MCF 10A (cell line): ENCODE data around the gene UBTF. TPM values are rescaled to one million over a fixed set of nuclear protein-coding genes. Genes with fewer than 3 reads are reported as not detected.

Experiments
- BruUV-seq: library from RNA; stranded (reverse); fragments of 400-500 nt; replicated peaks from 2 replicates; lab custom pipeline; 2021; lab: Mats Ljungman, UMichigan
- CTCF ChIA-PET: fragments of 300-600 bp; sonication (Branson Sonifier 250); formaldehyde crosslinking; extraction: SDS; loops from one replicate; lab custom pipeline; 2021; ENCODE audit warnings: antibody characterized with exemption, inconsistent platforms; lab: Yijun Ruan, JAX
- POLR2A ChIA-PET: fragments of 300-600, 350-650 bp; sonication (Branson Sonifier 250); formaldehyde crosslinking; extraction: SDS; loops from one replicate; lab custom pipeline; 2020; ENCODE audit warnings: antibody characterized with exemption, inconsistent platforms; lab: Yijun Ruan, JAX
- DNase-seq: peaks from one replicate; pipeline ENCODE4 v3.0.0-alpha.2; 2018; ENCODE audit not compliant: unreplicated experiment
- H3K27ac Mint-ChIP-seq: one replicate; pipeline ENCODE4 v1.8.0; 2022; ENCODE audit warnings: mild to moderate bottlenecking, low read depth, mixed read lengths; ENCODE audit not compliant: unreplicated experiment
- H3K27me3 Mint-ChIP-seq: one replicate; pipeline ENCODE4 v1.8.0; 2022; ENCODE audit warnings: mixed read lengths; ENCODE audit not compliant: insufficient read depth, unreplicated experiment
- H3K36me3 Mint-ChIP-seq: one replicate; pipeline ENCODE4 v1.8.0; 2022; ENCODE audit warnings: mild to moderate bottlenecking, moderate library complexity, mixed read lengths; ENCODE audit not compliant: insufficient read depth, unreplicated experiment
- H3K4me1 Mint-ChIP-seq: one replicate; pipeline ENCODE4 v1.8.0; 2022; ENCODE audit warnings: mixed read lengths; ENCODE audit not compliant: insufficient read depth, unreplicated experiment
- H3K4me3 Mint-ChIP-seq: one replicate; pipeline ENCODE4 v1.8.0; 2022; ENCODE audit warnings: mild to moderate bottlenecking, moderate library complexity, mixed read lengths; ENCODE audit not compliant: unreplicated experiment
- H3K9me3 Mint-ChIP-seq: one replicate; pipeline ENCODE4 v1.8.0; 2022; ENCODE audit warnings: mixed read lengths; ENCODE audit not compliant: unreplicated experiment
- CTCF ChIP-seq: fragments of 200-600 bp; IDR thresholded peaks from one replicate; pipeline ENCODE4 v1.8.0; 2022; ENCODE audit warnings: antibody characterized with exemption, mild to moderate bottlenecking; ENCODE audit not compliant: unreplicated experiment
- intact Hi-C: fragments of 100-400 bp; cut with micrococcal nuclease; formaldehyde crosslinking; loops from 2 replicates; pipeline ENCODE4 v1.14.1; 2022
- total RNA-seq: library from RNA; stranded (reverse); gene quantifications from 2 replicates; pipeline ENCODE4 v1.2.3, GENCODE V29; 2022

UBTF gene
- total RNA-seq, 1 experiment from 2014 or later, result 79.7 TPM

- BruUV-seq, result no TSS peak
- Mint-ChIP-seq H3K4me3 (no peak overlapping the region), H3K36me3 (peaks cover 77% of the 10 kb centered on the region)
Measured at GRCh38 chr17:44192750-44193149, 26.7 kb downstream of the UBTF start.

DNA sequence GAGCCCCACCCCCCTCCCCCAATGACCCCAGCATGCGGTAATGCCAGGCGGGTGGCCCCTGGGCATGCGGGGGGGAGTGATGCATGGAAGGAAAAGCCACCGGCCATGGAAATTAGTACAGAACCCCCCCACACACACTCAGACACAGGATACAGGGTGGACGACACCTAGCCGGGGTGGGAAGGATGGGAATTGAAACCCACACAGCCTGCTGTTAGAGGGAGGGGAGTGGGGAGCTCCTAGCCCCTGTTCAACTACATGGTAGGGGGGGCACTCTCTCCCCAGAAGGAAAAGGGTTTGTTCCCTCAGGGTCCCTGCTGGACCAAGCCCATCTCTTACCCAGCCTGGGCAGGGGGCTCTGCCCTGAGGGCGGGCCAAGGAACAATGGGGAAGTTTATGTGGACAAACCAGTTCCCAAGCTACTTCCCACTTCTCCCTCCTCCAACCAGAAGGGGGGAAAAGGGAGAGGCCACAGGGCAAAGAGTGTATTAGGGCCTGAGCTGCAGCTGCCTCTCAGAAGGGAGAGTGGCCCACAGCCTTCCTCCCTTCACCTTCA is 27.5 kb downstream of the UBTF start:
- BruUV-seq, result TSS peak; percentile 13
- no peaks in the 10 kb centered on the region for H3K27me3 Mint-ChIP-seq
- POLR2A ChIA-PET, result interaction anchor here (0.6 to 1.3 kb wide), 2 partner anchors 27 to 133 kb away, joined by 3 read pairs; partner anchors contain the start of genes SLC25A39 and UBTF
- H3K4me1 Mint-ChIP-seq, result peaks cover 11% of the 10 kb centered on the region
- peaks cover 78% of the 10 kb centered on the region for H3K36me3 Mint-ChIP-seq
- no peak overlapping the region for H3K4me3 Mint-ChIP-seq
- H3K9me3 Mint-ChIP-seq, result no peaks in the 10 kb centered on the region
- TF ChIP-seq CTCF, result no peak
- DNase-seq, result no peak
- H3K27ac Mint-ChIP-seq, result no peak overlapping the region
- CTCF ChIA-PET, result interaction anchor here (0.6 to 1.4 kb wide), 2 partner anchors 18 to 30 kb away, joined by 4 read pairs; no protein-coding TSS in a partner anchor
- intact Hi-C loops, result no loop called here

More at GRCh38 chr17:44192750-44193149, 26.7 kb downstream of the UBTF start:
- DNase-seq, result no peak
- peaks cover 13% of the 10 kb centered on the region for H3K4me1 Mint-ChIP-seq
- ChIA-PET POLR2A (interaction anchor here (1.3 kb wide), 1 partner anchor 132 kb away, joined by 3 read pairs; the partner anchor contains the start of gene SLC25A39), CTCF (interaction anchor here (0.6 kb wide), 1 partner anchor 29 kb away, joined by 4 read pairs; no protein-coding TSS in a partner anchor)
- TF ChIP-seq CTCF, result no peak
- intact Hi-C loops, result no loop called here
- H3K27ac Mint-ChIP-seq, result peak overlapping the region; percentile 74
- H3K27me3 Mint-ChIP-seq, result no peaks in the 10 kb centered on the region
- no peaks in the 10 kb centered on the region for H3K9me3 Mint-ChIP-seq

- H3K4me1 Mint-ChIP-seq, result peaks cover 11% of the 10 kb centered on the region
- POLR2A ChIA-PET, result interaction anchor here (0.6 to 1.7 kb wide), 4 partner anchors 8 to 133 kb away, joined by 3 to 6 read pairs (median 4); partner anchors contain the start of gene SLC25A39
- no peaks in the 10 kb centered on the region for H3K27me3 Mint-ChIP-seq
- H3K9me3 Mint-ChIP-seq, result no peaks in the 10 kb centered on the region
- peaks cover 71% of the 10 kb centered on the region for H3K36me3 Mint-ChIP-seq
- H3K27ac Mint-ChIP-seq, result no peak overlapping the region
- BruUV-seq, result no TSS peak
- no peak overlapping the region for H3K4me3 Mint-ChIP-seq
- DNase-seq, result no peak
- CTCF ChIA-PET, result interaction anchor here (1.4 kb wide), 1 partner anchor 18 kb away, joined by 4 read pairs; no protein-coding TSS in a partner anchor
- intact Hi-C loops, result no loop called here
- TF ChIP-seq CTCF, result no peak
Measured at GRCh38 chr17:44191369-44191768, 28.1 kb downstream of the UBTF start.

DNA sequence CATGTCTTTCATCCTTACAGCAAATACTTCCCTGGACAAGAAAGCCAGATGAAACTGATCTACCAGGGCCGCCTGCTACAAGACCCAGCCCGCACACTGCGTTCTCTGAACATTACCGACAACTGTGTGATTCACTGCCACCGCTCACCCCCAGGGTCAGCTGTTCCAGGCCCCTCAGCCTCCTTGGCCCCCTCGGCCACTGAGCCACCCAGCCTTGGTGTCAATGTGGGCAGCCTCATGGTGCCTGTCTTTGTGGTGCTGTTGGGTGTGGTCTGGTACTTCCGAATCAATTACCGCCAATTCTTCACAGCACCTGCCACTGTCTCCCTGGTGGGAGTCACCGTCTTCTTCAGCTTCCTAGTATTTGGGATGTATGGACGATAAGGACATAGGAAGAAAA is 29.0 kb downstream of the UBTF start:
- no peak for DNase-seq
- intact Hi-C loops, result no loop called here
- POLR2A ChIA-PET, result interaction anchor here (0.8 to 1.7 kb wide), 3 partner anchors 8 to 134 kb away, joined by 3 to 6 read pairs (median 4); partner anchors contain the start of gene SLC25A39
- CTCF ChIA-PET, result interaction anchor here (0.6 kb wide), 1 partner anchor 109 kb away, joined by 3 read pairs; no protein-coding TSS in a partner anchor
- BruUV-seq, result no TSS peak
- Mint-ChIP-seq H3K27me3 (no peaks in the 10 kb centered on the region), H3K36me3 (peaks cover 63% of the 10 kb centered on the region), H3K9me3 (no peaks in the 10 kb centered on the region), H3K27ac (no peak overlapping the region), H3K4me3 (no peak overlapping the region), H3K4me1 (peaks cover 11% of the 10 kb centered on the region)
- no peak for TF ChIP-seq CTCF
